ACC112 (cell line): Measurements from ENCODE around the gene GRK6.

Source experiments
- H2AFZ ChIP-seq: fragments of 200-600 bp; sonication (generic); one replicate; pipeline ENCODE4 v1.6.0; 2017; ENCODE audit warnings: antibody characterized with exemption, low read length; ENCODE audit not compliant: unreplicated experiment
- H3K27ac ChIP-seq: fragments of 200-600 bp; sonication (generic); 2 replicates; pipeline ENCODE4 v1.5.1; 2014; ENCODE audit warnings: low read depth, mild to moderate bottlenecking, antibody characterized with exemption, low read length, moderate library complexity
- H3K27me3 ChIP-seq: fragments of 200-600 bp; sonication (generic); 2 replicates; pipeline ENCODE4 v1.6.1; 2014; ENCODE audit warnings: mild to moderate bottlenecking, antibody characterized with exemption, low read length, moderate library complexity, mixed read lengths; ENCODE audit not compliant: insufficient read depth
- H3K36me3 ChIP-seq: fragments of 200-600 bp; sonication (generic); 2 replicates; pipeline ENCODE4 v1.6.1; 2016; ENCODE audit warnings: mild to moderate bottlenecking, antibody characterized with exemption, low read length, moderate library complexity, mixed read lengths; ENCODE audit not compliant: insufficient read depth
- H3K4me1 ChIP-seq: fragments of 200-600 bp; sonication (generic); one replicate; pipeline ENCODE4 v1.6.1; 2016; ENCODE audit warnings: low read length, mixed read lengths; ENCODE audit not compliant: insufficient read depth, unreplicated experiment, control insufficient read depth
- H3K4me3 ChIP-seq: fragments of 200-600 bp; sonication (generic); 2 replicates; pipeline ENCODE4 v1.5.1; 2014; ENCODE audit warnings: mild to moderate bottlenecking, low read depth, low read length
- H3K79me2 ChIP-seq: fragments of 200-600 bp; sonication (generic); one replicate; pipeline ENCODE4 v1.6.0; 2016; ENCODE audit warnings: low read length; ENCODE audit not compliant: control insufficient read depth, unreplicated experiment, insufficient read depth

GRK6 gene

DNA sequence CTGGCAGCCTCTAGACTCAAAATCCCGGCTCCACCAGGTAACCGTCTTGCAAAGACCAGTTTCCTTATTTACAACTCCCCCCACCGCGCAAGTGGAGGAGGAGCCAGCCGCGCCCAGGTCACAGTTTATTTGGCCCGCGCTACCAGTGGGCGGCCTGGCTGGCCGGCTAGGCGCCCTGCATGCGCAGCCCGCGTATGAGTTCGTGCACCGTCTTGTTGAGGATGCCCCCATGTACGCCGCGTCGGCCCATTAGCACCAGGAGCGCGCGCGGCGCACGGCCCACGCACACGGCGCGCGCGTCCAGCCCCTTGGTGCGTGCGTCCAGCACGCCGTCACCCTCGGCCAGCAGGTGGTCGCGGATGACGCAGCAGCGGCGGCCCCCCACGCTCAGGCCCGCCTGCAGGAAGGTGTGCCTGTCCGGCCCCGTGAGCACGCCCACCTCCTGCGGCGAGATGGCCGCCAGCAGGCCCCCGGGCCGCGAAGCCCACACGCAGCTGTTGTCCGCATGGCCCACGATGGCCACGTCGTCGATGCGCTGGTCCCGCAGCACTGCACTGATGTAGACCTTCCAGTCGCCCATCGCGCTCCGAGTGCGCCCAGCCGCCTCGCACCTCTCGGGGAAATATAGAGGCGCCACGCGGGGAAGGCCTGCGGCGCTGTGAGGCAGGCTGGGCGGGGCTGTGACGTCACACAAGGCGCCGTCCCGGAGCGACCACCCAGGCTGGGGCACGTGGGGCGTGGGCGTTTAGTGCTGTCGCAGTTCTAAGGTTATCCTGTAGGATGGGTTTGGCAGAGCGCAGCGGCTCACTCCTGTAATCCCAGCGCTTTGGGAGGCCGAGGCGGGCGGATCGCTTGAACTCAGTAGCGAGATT is 26.2 kb upstream of the GRK6 start, which contains the start of gene PFN3:
TSS of gene PFN3 (minus strand) at position 665 of the 872 bp plus-strand sequence. CDS start at position 580, 85 bp downstream.
- no peaks in the 10 kb centered on the region for H3K36me3 ChIP-seq
- H3K27ac ChIP-seq = no peak within 1 kb of the TSS
- peaks cover 40% of the 10 kb centered on the region for H3K27me3 ChIP-seq
- peak within 1 kb of the TSS; percentile 22; the same call in 1 of the 2 replicates for H3K4me3 ChIP-seq
- peaks cover 8% of the 10 kb centered on the region for H3K4me1 ChIP-seq
- H3K79me2 ChIP-seq = no peaks in the 10 kb centered on the region
- H2AFZ ChIP-seq = no peak within 1 kb of the TSS

DNA sequence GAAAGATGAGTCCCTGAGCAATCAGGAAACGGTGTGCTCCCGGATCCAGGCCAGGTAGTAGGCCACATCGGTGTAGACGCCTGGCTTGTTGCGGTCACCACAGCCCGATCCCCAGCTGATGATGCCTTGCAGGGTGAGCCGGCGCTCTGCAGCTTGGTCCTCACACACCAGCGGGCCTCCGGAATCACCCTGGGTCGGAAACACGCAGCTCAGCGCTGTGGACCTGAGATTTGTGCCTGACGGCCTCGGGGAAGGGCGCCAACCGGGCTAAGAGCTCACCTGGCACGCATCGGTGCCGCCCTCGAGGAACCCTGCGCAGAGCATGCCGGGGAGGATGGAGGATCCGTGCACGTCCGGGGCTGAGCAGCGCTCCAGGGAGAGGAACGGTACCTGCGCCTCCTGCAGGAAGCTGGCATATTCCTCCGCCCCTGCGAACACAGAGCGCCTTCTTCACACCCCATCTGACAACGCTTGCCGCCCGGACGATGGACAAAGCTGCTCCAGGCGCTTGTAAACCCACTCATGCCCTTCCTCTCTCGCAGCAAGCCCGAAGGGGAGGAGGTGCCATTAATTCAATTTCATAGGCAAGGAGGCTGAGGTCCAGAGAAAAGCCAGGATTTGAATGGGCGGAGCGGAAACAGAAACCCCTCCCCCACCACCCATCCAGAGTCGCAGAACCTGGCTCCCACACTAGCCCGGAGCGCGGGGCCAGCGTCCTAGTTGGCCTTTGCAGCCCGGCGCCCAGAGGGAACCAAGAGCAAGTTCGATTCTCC is 24.0 kb upstream of the GRK6 start:
- peaks cover 40% of the 10 kb centered on the region for H3K27me3 ChIP-seq
- peak overlapping the region; percentile 41 for H2AFZ ChIP-seq
- no peaks in the 10 kb centered on the region for H3K36me3 ChIP-seq
- no peaks in the 10 kb centered on the region for H3K79me2 ChIP-seq
- H3K27ac ChIP-seq = no peak overlapping the region
- peak overlapping the region; percentile 77 for H3K4me3 ChIP-seq
- H3K4me1 ChIP-seq = peaks cover 8% of the 10 kb centered on the region

DNA sequence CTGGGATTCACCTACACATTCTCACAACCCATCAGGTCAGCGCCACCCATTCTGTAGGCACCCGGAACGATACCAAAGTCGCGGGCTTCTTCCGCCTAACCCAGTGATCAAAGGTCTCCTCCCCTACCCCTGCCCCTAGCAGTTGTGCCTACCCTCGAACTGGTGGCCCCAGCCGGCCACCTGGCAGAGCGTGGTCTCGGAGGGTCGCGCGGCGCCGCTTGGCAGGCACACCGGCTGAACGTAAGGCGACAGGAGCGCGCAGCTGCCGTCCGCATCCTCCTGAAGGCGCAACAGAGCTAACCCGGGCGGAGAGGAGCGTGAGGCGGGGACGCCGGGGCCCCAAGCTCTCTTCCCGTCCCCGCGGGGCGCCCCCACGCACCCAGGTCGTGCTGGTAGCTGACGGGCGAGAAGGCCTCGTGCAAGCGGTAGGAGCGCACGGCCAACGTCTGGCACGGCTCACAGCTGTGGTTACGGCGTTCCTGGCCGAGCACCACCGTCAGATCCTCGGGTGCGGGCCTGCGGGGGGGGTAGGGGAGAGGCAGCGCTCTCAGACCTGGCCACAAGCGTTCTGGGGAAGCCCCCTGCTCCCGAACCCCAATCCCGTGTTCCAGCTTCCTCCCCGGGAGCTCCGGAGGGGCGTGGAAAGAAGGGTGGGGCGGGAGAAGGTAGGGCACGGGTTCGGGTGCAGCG is 23.2 kb upstream of the GRK6 start:
- H3K4me3 ChIP-seq = peak overlapping the region; percentile 77
- peak overlapping the region; percentile 41 for H2AFZ ChIP-seq
- no peaks in the 10 kb centered on the region for H3K79me2 ChIP-seq
- H3K4me1 ChIP-seq = peaks cover 8% of the 10 kb centered on the region
- no peak overlapping the region for H3K27ac ChIP-seq
- H3K27me3 ChIP-seq = peaks cover 40% of the 10 kb centered on the region
- H3K36me3 ChIP-seq = no peaks in the 10 kb centered on the region

DNA sequence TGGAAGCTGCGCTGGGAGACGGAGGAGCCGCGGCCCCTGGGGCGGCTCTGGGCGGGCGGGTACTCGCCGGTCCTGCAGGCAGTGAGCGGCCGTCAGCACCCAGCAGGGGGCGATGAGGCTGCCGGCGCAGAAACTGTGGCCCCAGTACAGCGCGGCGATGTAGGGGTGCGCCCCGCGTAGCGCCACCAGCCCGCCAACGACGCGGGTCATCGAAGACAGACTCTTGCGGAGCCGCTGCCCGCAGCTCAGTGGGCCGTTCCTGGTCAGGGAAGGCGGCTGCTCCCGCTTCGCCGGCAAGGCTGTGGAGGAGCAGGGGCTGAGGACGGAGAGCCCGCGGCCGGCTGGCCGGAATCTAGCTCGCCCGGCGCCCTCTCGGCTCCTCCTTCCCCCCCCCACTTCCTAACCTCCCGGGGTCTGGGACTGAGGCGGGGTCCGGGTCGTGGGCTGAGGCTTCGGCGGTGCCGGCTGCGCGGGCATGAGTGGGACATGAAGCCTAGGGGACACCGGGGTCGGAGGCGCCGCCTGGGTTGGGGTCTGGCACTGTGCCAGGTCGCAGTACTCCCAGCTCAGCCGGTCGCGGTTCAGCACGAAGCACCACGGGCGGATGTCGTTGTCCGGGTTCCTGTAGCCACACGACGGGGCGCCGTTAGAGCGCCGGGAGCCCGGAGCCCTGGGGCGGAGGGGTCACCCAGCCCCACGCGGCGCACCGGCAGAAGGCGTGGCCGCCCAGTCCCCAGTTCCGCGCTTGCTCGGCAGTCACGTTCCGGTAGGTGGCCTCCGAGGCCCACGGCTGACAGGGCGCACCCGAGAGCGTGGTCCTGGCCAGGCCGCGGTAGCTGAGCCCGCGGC is 22.5 kb upstream of the GRK6 start:
- Histone ChIP-seq H3K4me1 (peaks cover 8% of the 10 kb centered on the region), H3K27ac (no peak overlapping the region), H2AFZ (peak overlapping the region; percentile 77), H3K79me2 (no peaks in the 10 kb centered on the region), H3K4me3 (peak overlapping the region; percentile 77), H3K36me3 (no peaks in the 10 kb centered on the region), H3K27me3 (peaks cover 40% of the 10 kb centered on the region)

DNA sequence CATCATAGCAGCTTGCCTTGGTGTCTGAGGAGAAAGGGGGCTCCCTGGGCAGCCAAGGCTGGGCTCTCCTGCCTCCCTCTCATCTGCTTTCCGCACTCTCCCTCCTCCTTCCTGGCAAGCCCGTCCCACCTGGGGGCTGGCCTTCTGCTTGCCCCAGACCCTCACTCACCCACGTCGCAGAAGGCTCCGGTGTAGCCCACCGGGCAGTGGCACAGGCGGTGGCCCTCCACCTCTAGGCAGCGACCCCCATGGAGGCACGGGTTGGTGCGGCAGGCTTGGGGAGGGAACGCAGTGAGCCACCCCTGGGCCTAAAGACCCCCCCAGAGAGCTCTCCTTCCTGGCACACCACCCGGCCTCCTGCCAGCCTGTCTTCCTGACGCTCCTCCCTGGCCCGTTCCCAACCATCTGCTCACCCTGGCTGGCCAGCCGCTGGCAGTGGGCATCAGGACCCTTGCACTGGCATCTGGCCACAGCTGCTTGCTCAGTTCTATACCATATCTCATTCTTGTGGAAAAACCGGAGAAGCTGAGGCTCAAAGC is 21.8 kb upstream of the GRK6 start:
- Histone ChIP-seq H3K79me2 (no peaks in the 10 kb centered on the region), H3K4me3 (peak overlapping the region; percentile 77), H3K27ac (no peak overlapping the region), H3K4me1 (peaks cover 8% of the 10 kb centered on the region), H2AFZ (peak overlapping the region; percentile 77), H3K36me3 (no peaks in the 10 kb centered on the region), H3K27me3 (peaks cover 34% of the 10 kb centered on the region)

DNA sequence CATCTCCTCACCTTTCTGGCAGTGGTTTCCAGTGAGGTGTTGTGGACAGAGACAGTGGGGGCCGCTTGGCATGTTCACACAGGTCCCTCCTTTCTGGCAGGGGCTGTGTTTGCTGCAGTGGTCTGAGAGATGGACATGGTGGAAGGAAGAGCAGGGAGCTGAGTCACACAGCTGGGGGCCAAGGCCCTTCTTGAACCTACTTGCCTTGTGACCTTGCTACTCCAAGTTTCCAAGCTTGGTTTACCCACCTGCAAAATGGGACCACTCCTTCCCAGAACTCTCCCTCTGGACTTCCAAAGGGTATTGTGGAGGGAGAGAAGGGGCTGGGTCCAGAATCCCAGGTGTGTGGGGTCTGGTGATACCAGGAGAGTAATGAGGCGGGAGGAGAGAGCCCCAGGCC is 21.2 kb upstream of the GRK6 start:
- Histone ChIP-seq H2AFZ (no peak overlapping the region), H3K27ac (no peak overlapping the region), H3K4me3 (no peak overlapping the region), H3K27me3 (peaks cover 28% of the 10 kb centered on the region), H3K79me2 (no peaks in the 10 kb centered on the region), H3K4me1 (peaks cover 8% of the 10 kb centered on the region), H3K36me3 (no peaks in the 10 kb centered on the region)

DNA sequence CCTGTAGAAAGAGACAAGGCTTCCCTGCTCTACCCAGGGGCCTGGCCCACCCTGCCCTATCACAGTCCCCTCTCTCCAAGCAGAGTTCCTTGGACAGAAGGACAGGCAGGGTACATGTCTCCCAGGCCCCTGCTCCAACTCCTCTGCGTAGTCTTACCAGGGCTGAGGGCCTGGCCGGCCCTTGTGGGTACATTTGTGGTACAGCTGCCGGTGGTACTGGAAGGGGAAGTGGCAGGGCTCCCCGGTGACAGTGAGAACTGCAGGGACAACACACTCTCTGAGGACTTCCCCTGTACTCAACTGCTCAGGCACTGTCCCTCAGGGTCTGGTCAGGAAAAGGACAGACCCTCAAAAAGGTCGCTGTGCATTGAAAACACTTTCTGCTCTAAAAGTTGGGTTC is 20.7 kb upstream of the GRK6 start:
- no peak overlapping the region for H2AFZ ChIP-seq
- no peaks in the 10 kb centered on the region for H3K36me3 ChIP-seq
- no peaks in the 10 kb centered on the region for H3K79me2 ChIP-seq
- peaks cover 8% of the 10 kb centered on the region for H3K4me1 ChIP-seq
- H3K4me3 ChIP-seq = no peak overlapping the region
- H3K27ac ChIP-seq = no peak overlapping the region
- H3K27me3 ChIP-seq = peaks cover 24% of the 10 kb centered on the region

DNA sequence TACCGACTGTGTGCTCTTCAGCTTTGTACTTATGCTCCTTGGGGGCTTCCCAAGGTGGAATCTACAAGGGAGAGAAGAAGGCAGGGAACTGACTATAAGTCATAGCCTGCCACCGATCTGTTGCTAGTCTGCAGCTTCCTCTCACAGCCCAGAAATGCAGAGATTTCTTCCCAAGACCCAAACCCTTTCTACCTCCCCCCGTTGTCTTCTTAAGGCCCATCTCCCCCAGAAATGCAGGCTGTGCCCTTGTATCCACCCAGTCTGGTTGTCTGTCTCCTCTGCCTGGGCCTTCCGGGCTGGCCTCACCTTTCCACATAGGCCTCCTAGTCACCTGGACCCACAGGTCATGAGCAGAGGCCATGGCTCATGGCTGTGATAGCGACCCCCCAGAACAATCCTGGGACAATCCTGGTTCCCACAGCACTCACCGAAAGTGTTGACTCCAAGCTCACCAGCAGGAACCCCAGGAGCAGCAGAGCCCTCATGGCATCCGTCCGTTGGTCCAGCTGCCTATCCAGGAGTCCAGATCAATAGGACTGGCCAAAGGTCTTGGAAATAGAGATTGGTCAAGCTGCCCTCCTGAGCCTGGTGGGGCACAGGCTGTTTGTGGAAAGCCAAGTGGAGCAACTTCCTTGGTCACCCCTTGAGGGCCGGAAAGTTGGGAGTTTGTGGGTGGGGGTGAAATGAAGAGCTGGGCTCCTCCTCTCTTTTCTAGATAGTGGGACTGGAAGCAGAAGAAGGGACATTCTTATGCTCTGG is 17.3 kb upstream of the GRK6 start, which contains the start of gene F12:
TSS of gene F12 (minus strand) at position 522 of the 759 bp plus-strand sequence. CDS start at position 485, 37 bp downstream.
- no peaks in the 10 kb centered on the region; the same call in 1 of the 2 replicates for H3K27me3 ChIP-seq

DNA sequence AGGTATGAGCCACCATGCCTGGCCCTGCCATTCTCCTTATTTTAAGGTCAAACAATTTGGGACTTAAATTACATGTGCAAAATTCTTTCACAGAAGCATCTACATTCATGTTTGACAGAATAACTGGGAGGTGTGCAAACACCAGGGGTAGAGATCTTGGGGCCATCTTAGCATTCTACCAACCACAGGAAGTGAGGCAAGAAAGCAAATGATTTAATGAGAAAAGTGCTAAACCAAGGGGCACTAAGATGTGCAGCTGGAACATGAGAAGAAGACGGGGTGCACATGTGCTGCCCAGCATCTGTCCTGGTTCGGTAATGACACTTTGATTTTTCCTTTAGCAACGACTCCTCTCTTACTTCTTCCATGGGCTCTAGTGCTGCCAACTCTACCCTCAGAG is 15.9 kb upstream of the GRK6 start:
- no peak overlapping the region for H3K27ac ChIP-seq
- H3K79me2 ChIP-seq = no peaks in the 10 kb centered on the region
- H3K4me3 ChIP-seq = no peak overlapping the region
- H3K36me3 ChIP-seq = no peaks in the 10 kb centered on the region
- no peaks in the 10 kb centered on the region for H3K4me1 ChIP-seq
- no peak overlapping the region for H2AFZ ChIP-seq
- H3K27me3 ChIP-seq = no peaks in the 10 kb centered on the region; the same call in 1 of the 2 replicates

More for the DNA sequence above, 17.3 kb upstream of the GRK6 start, which contains the start of gene F12:
- Histone ChIP-seq H3K79me2 (no peaks in the 10 kb centered on the region), H2AFZ (no peak within 1 kb of the TSS), H3K4me1 (peaks cover 5% of the 10 kb centered on the region), H3K36me3 (no peaks in the 10 kb centered on the region), H3K27ac (no peak within 1 kb of the TSS), H3K4me3 (no peak within 1 kb of the TSS)
